HG02970 (cell line): ENCODE measurements around the gene GHRHR.

Experiments
- ATAC-seq: cut with Tn5 transposase; IDR thresholded peaks from one replicate; pipeline ENCODE4 v1.9.1; 2021; ENCODE audit warnings: mild to moderate bottlenecking, moderate library complexity, moderate number of reproducible peaks; ENCODE audit not compliant: unreplicated experiment, low FRiP score

GHRHR gene

GRCh38 chr7:30998180-30998579 is 34.4 kb downstream of the GHRHR start:
- ATAC-seq: no peak

GRCh38 chr7:31000161-31000693 is 36.5 kb downstream of the GHRHR start:
- no peak for ATAC-seq

- ATAC-seq: no peak
These were observed 37.0 kb downstream of the GHRHR start for GRCh38 chr7:31000779-31001178.

- ATAC-seq: no peak
These were observed 38.5 kb downstream of the GHRHR start for GRCh38 chr7:31002256-31002655.

GRCh38 chr7:31003097-31003496 is 39.3 kb downstream of the GHRHR start:
- ATAC-seq: no peak

- ATAC-seq: no peak
These were observed 40.0 kb downstream of the GHRHR start for GRCh38 chr7:31003721-31004120.

GRCh38 chr7:31004393-31004792 is 40.6 kb downstream of the GHRHR start:
- ATAC-seq: no peak

GRCh38 chr7:31006857-31007256 is 43.1 kb downstream of the GHRHR start:
- ATAC-seq: no peak

- ATAC-seq: no peak
These were observed 43.9 kb downstream of the GHRHR start for GRCh38 chr7:31007634-31008033.

- no peak for ATAC-seq
These were observed 51.1 kb downstream of the GHRHR start for GRCh38 chr7:31014826-31015225.

GRCh38 chr7:31017032-31017675 is 53.4 kb downstream of the GHRHR start:
- ATAC-seq: no peak

GRCh38 chr7:31017721-31018120 is 54.0 kb downstream of the GHRHR start:
- ATAC-seq: no peak

GRCh38 chr7:31019509-31019908 is 55.8 kb downstream of the GHRHR start:
- no peak for ATAC-seq

- no peak for ATAC-seq
These were observed 56.4 kb downstream of the GHRHR start for GRCh38 chr7:31020161-31020560.

GRCh38 chr7:31020652-31021051 is 56.9 kb downstream of the GHRHR start:
- no peak for ATAC-seq

GRCh38 chr7:31022117-31022516 is 58.4 kb downstream of the GHRHR start:
- no peak for ATAC-seq

GRCh38 chr7:31022726-31023125 is 59.0 kb downstream of the GHRHR start:
- no peak for ATAC-seq

GRCh38 chr7:31023877-31024276 is 60.1 kb downstream of the GHRHR start:
- no peak for ATAC-seq

GRCh38 chr7:31027161-31027965 is 63.6 kb downstream of the GHRHR start:
- no peak for ATAC-seq

- no peak for ATAC-seq
These were observed 64.3 kb downstream of the GHRHR start for GRCh38 chr7:31028006-31028405.

GRCh38 chr7:31028417-31028992 is 64.8 kb downstream of the GHRHR start:
- no peak for ATAC-seq
